ENCODE results near the gene KLHL21.

DNA sequence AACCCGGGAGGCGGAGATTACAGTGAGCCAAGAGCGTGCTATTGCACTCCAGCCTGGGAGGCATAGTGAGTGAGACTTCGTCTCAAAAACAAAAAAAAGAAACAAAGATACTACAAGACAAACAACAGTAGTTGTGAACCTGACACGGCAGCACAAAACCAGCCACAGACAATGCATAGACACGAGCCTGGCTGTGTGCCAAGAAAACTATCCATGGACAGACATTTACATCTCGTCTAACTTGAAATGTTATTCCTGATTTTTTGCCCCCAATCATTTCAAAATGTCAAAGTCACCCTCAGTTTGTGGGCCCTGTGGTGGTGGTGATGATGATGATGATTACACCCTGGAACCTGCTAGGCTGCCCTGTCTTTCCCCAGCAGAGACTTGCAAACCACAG lies 6.3 kb downstream of the KLHL21 start:
- TF ChIP-seq, protein P1, sequence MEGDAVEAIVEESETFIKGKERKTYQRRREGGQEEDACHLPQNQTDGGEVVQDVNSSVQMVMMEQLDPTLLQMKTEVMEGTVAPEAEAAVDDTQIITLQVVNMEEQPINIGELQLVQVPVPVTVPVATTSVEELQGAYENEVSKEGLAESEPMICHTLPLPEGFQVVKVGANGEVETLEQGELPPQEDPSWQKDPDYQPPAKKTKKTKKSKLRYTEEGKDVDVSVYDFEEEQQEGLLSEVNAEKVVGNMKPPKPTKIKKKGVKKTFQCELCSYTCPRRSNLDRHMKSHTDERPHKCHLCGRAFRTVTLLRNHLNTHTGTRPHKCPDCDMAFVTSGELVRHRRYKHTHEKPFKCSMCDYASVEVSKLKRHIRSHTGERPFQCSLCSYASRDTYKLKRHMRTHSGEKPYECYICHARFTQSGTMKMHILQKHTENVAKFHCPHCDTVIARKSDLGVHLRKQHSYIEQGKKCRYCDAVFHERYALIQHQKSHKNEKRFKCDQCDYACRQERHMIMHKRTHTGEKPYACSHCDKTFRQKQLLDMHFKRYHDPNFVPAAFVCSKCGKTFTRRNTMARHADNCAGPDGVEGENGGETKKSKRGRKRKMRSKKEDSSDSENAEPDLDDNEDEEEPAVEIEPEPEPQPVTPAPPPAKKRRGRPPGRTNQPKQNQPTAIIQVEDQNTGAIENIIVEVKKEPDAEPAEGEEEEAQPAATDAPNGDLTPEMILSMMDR (IDR thresholded peaks at IDR 0.05; ENCODE audit: insufficient read depth, low read length, poor library complexity, severe bottlenecking) = no peak
- no peak for TF ChIP-seq EZH2phosphoT487 (conservative IDR thresholded peaks at IDR 0.05; ENCODE audit: low read length)
